ENCODE measurements around the gene CSNK1G3. TPM values are rescaled to one million over a fixed set of nuclear protein-coding genes. Genes with fewer than 3 reads are reported as not detected.

CSNK1G3 gene
- total RNA-seq, 2 experiments from 2014 or later: 37.4 to 37.8 TPM

GRCh38 chr5:123538670-123539459, 26.9 kb downstream of the CSNK1G3 start:
- H3K4me3 Mint-ChIP-seq: no peak overlapping the region

GRCh38 chr5:123540534-123540933, 28.6 kb downstream of the CSNK1G3 start:
- H3K9me3 Mint-ChIP-seq: no peaks in the 10 kb centered on the region
- peaks cover 2% of the 10 kb centered on the region for H3K36me3 Mint-ChIP-seq
- POLR2A ChIA-PET: no interaction called here
- H3K27me3 Mint-ChIP-seq: no peaks in the 10 kb centered on the region
- intact Hi-C loops (cut with micrococcal nuclease): loop anchor here (10.0 kb wide), 1 partner anchor 766 kb away; the partner anchor contains the start of gene SNX2
- no peak overlapping the region for H3K27ac Mint-ChIP-seq
- DNase-seq: no peak
- peaks cover 47% of the 10 kb centered on the region for H3K4me1 Mint-ChIP-seq (ENCODE audit: low read depth)
- H3K4me3 Mint-ChIP-seq: no peak overlapping the region
- CTCF ChIA-PET: interaction anchor here (0.5 to 1.3 kb wide), 3 partner anchors 10 to 71 kb away, joined by 3 read pairs; no protein-coding TSS in a partner anchor

More at GRCh38 chr5:123538670-123539459, 26.9 kb downstream of the CSNK1G3 start:
- POLR2A ChIA-PET: no interaction called here
- intact Hi-C loops (cut with micrococcal nuclease): no loop called here
- Mint-ChIP-seq H3K27me3 (no peaks in the 10 kb centered on the region), H3K27ac (no peak overlapping the region), H3K36me3 (no peaks in the 10 kb centered on the region), H3K4me1 (ENCODE audit: low read depth) (peaks cover 43% of the 10 kb centered on the region), H3K9me3 (no peaks in the 10 kb centered on the region)
- CTCF ChIA-PET: interaction anchor here (1.5 kb wide), 1 partner anchor 11 kb away, joined by 3 read pairs; no protein-coding TSS in a partner anchor
- DNase-seq: no peak

GRCh38 chr5:123543438-123543837, 31.5 kb downstream of the CSNK1G3 start:
- POLR2A ChIA-PET: interaction anchor here (1.7 kb wide), 1 partner anchor 120 kb away, joined by 7 read pairs; the partner anchor contains the start of gene CEP120

GRCh38 chr5:123545506-123545905, 33.5 kb downstream of the CSNK1G3 start:
- ChIA-PET CTCF (interaction anchor here (0.7 to 1.4 kb wide), 3 partner anchors 32 to 122 kb away, joined by 3 to 10 read pairs (median 4); partner anchors contain the start of gene CEP120), POLR2A (no interaction called here)
- H3K27ac Mint-ChIP-seq: no peak overlapping the region
- peaks cover 60% of the 10 kb centered on the region for H3K4me1 Mint-ChIP-seq (ENCODE audit: low read depth)
- peak; percentile 22 for DNase-seq
- no peak overlapping the region for H3K4me3 Mint-ChIP-seq
- no peaks in the 10 kb centered on the region for H3K9me3 Mint-ChIP-seq
- peaks cover 10% of the 10 kb centered on the region for H3K36me3 Mint-ChIP-seq
- H3K27me3 Mint-ChIP-seq: no peaks in the 10 kb centered on the region
- intact Hi-C loops (cut with micrococcal nuclease): loop anchor here (5.0 to 10.0 kb wide), 2 partner anchors 67 to 771 kb away; partner anchors contain the start of gene SNX2

More at GRCh38 chr5:123543438-123543837, 31.5 kb downstream of the CSNK1G3 start:
- Mint-ChIP-seq H3K27ac (no peak overlapping the region), H3K4me3 (no peak overlapping the region), H3K27me3 (no peaks in the 10 kb centered on the region), H3K4me1 (ENCODE audit: low read depth) (peaks cover 51% of the 10 kb centered on the region), H3K9me3 (no peaks in the 10 kb centered on the region), H3K36me3 (peaks cover 3% of the 10 kb centered on the region)
- no peak for DNase-seq
- intact Hi-C loops (cut with micrococcal nuclease): loop anchor here (10.0 kb wide), 1 partner anchor 769 kb away; the partner anchor contains the start of gene SNX2
- CTCF ChIA-PET: interaction anchor here (0.6 to 1.0 kb wide), 2 partner anchors 10 to 22 kb away, joined by 3 read pairs; no protein-coding TSS in a partner anchor

GRCh38 chr5:123546657-123547056, 34.7 kb downstream of the CSNK1G3 start:
- Mint-ChIP-seq H3K4me3 (no peak overlapping the region), H3K36me3 (peaks cover 11% of the 10 kb centered on the region), H3K4me1 (ENCODE audit: low read depth) (peaks cover 56% of the 10 kb centered on the region), H3K27me3 (no peaks in the 10 kb centered on the region), H3K9me3 (no peaks in the 10 kb centered on the region), H3K27ac (no peak overlapping the region)
- intact Hi-C loops (cut with micrococcal nuclease): loop anchor here (5.0 to 10.0 kb wide), 2 partner anchors 66 to 772 kb away; partner anchors contain the start of gene SNX2
- no peak for DNase-seq
- ChIA-PET CTCF (interaction anchor here (0.9 to 1.5 kb wide), 2 partner anchors 123 to 124 kb away, joined by 3 to 4 read pairs; partner anchors contain the start of gene CEP120), POLR2A (no interaction called here)

- CTCF ChIA-PET: interaction anchor here (0.8 to 2.1 kb wide), 2 partner anchors 34 to 126 kb away, joined by 3 to 6 read pairs; partner anchors contain the start of gene CEP120
- peak; percentile 71 for DNase-seq
- no peaks in the 10 kb centered on the region for H3K27me3 Mint-ChIP-seq
- POLR2A ChIA-PET: interaction anchor here (2.1 kb wide), 1 partner anchor 126 kb away, joined by 9 read pairs; the partner anchor contains the start of gene CEP120
- peak overlapping the region; percentile 88 for H3K27ac Mint-ChIP-seq
- H3K9me3 Mint-ChIP-seq: no peaks in the 10 kb centered on the region
- intact Hi-C loops (cut with micrococcal nuclease): loop anchor here (1.0 to 10.0 kb wide), 4 partner anchors 36 to 775 kb away; partner anchors contain the start of gene SNX2
- peaks cover 11% of the 10 kb centered on the region for H3K36me3 Mint-ChIP-seq
- H3K4me1 Mint-ChIP-seq (ENCODE audit: low read depth): peaks cover 34% of the 10 kb centered on the region
- H3K4me3 Mint-ChIP-seq: no peak overlapping the region
Observed at GRCh38 chr5:123549256-123549904, 37.4 kb downstream of the CSNK1G3 start.

- H3K4me1 Mint-ChIP-seq (ENCODE audit: low read depth): peaks cover 21% of the 10 kb centered on the region
- CTCF ChIA-PET: no interaction called here
- no peaks in the 10 kb centered on the region for H3K27me3 Mint-ChIP-seq
- no peak overlapping the region for H3K27ac Mint-ChIP-seq
- H3K4me3 Mint-ChIP-seq: no peak overlapping the region
- no peak for DNase-seq
- peaks cover 19% of the 10 kb centered on the region for H3K36me3 Mint-ChIP-seq
- POLR2A ChIA-PET: no interaction called here
- intact Hi-C loops (cut with micrococcal nuclease): no loop called here
- no peaks in the 10 kb centered on the region for H3K9me3 Mint-ChIP-seq
Observed at GRCh38 chr5:123554601-123555000, 42.6 kb downstream of the CSNK1G3 start.

- Mint-ChIP-seq H3K4me3 (no peak overlapping the region), H3K27ac (no peak overlapping the region), H3K4me1 (ENCODE audit: low read depth) (peaks cover 18% of the 10 kb centered on the region), H3K9me3 (no peaks in the 10 kb centered on the region), H3K27me3 (no peaks in the 10 kb centered on the region), H3K36me3 (peaks cover 15% of the 10 kb centered on the region)
- CTCF ChIA-PET: no interaction called here
- intact Hi-C loops (cut with micrococcal nuclease): loop anchor here (2.0 kb wide), 1 partner anchor 45 kb away; the partner anchor contains the start of gene CSNK1G3
- DNase-seq: no peak
- POLR2A ChIA-PET: no interaction called here
Observed at GRCh38 chr5:123557907-123558306, 45.9 kb downstream of the CSNK1G3 start.

GRCh38 chr5:123558762-123559433, 46.9 kb downstream of the CSNK1G3 start:
- Mint-ChIP-seq H3K9me3 (no peaks in the 10 kb centered on the region), H3K36me3 (peaks cover 16% of the 10 kb centered on the region), H3K4me3 (no peak overlapping the region), H3K4me1 (ENCODE audit: low read depth) (peaks cover 21% of the 10 kb centered on the region), H3K27me3 (no peaks in the 10 kb centered on the region), H3K27ac (no peak overlapping the region)
- intact Hi-C loops (cut with micrococcal nuclease): loop anchor here (1.0 to 2.0 kb wide), 2 partner anchors 46 to 111 kb away; partner anchors contain the start of gene CSNK1G3
- DNase-seq: no peak
- ChIA-PET CTCF (no interaction called here), POLR2A (interaction anchor here (1.2 kb wide), 1 partner anchor 46 kb away, joined by 4 read pairs; no protein-coding TSS in a partner anchor)

GRCh38 chr5:123559434-123559775, 47.4 kb downstream of the CSNK1G3 start:
- no peak overlapping the region for H3K27ac Mint-ChIP-seq
- peaks cover 16% of the 10 kb centered on the region for H3K36me3 Mint-ChIP-seq
- no peaks in the 10 kb centered on the region for H3K9me3 Mint-ChIP-seq
- CTCF ChIA-PET: interaction anchor here (1.5 kb wide), 1 partner anchor 136 kb away, joined by 4 read pairs; the partner anchor contains the start of gene CEP120
- H3K27me3 Mint-ChIP-seq: no peaks in the 10 kb centered on the region
- no peak for DNase-seq
- H3K4me3 Mint-ChIP-seq: no peak overlapping the region
- intact Hi-C loops (cut with micrococcal nuclease): loop anchor here (1.0 to 2.0 kb wide), 2 partner anchors 47 to 111 kb away; partner anchors contain the start of gene CSNK1G3
- H3K4me1 Mint-ChIP-seq (ENCODE audit: low read depth): peaks cover 21% of the 10 kb centered on the region
- POLR2A ChIA-PET: interaction anchor here (1.2 kb wide), 1 partner anchor 46 kb away, joined by 4 read pairs; no protein-coding TSS in a partner anchor

- no peak for DNase-seq
- ChIA-PET POLR2A (interaction anchor here (0.6 kb wide), 1 partner anchor 138 kb away, joined by 4 read pairs; the partner anchor contains the start of gene CEP120), CTCF (interaction anchor here (0.8 kb wide), 1 partner anchor 137 kb away, joined by 3 read pairs; no protein-coding TSS in a partner anchor)
- Mint-ChIP-seq H3K4me3 (no peak overlapping the region), H3K27me3 (no peaks in the 10 kb centered on the region), H3K4me1 (ENCODE audit: low read depth) (peaks cover 20% of the 10 kb centered on the region), H3K36me3 (peaks cover 23% of the 10 kb centered on the region), H3K9me3 (peaks cover 5% of the 10 kb centered on the region), H3K27ac (no peak overlapping the region)
- intact Hi-C loops (cut with micrococcal nuclease): no loop called here
Observed at GRCh38 chr5:123561230-123561629, 49.3 kb downstream of the CSNK1G3 start.

Data from activated CD4-positive, alpha-beta memory T cell treated with anti-CD3 and anti-CD28 coated beads for 36 hours (primary cell).